Right atrium auricular region (tissue), 2 donors: ENCODE results near the gene COX18. TPM values are rescaled to one million over a fixed set of nuclear protein-coding genes. Genes with fewer than 3 reads are reported as not detected.

Experiments used
- DNase-seq: peaks from one replicate; pipeline ENCODE4 v3.0.0-alpha.2; 2019; ENCODE audit warnings: low spot score
- H3K27ac ChIP-seq, 2 donors: fragments of 200-600 bp; sonication (generic); 1 replicate in 1 of 2; 2 replicates in 1 of 2; pipeline ENCODE4 v1.5.1; 2016 to 2019
- H3K27me3 ChIP-seq, 2 donors: fragments of 200-600 bp; sonication (generic); one replicate each; pipeline versions ENCODE4 v1.5.1 to v1.6.0; 2017 to 2019
- H3K36me3 ChIP-seq: fragments of 200-600 bp; sonication (generic); one replicate; pipeline ENCODE4 v1.5.1; 2016
- H3K4me1 ChIP-seq, 2 donors: fragments of 200-600 bp; sonication (generic); one replicate each; pipeline versions ENCODE4 v1.5.1 to v1.6.0; 2017 to 2019
- H3K4me3 ChIP-seq, 2 donors: fragments of 200-600 bp; sonication (generic); 1 replicate in 1 of 2; 2 replicates in 1 of 2; pipeline ENCODE4 v1.5.1; 2017 to 2019; ENCODE audit warnings: mild to moderate bottlenecking in 1 of 2, moderate library complexity in 1 of 2
- H3K9me3 ChIP-seq, 2 donors: fragments of 200-600 bp; sonication (generic); one replicate each; pipeline ENCODE4 v1.5.1; 2019
- CTCF ChIP-seq, 2 donors: fragments of 200-600 bp; sonication (generic); IDR thresholded peaks; one replicate each; pipeline ENCODE4 v1.5.1; 2019; ENCODE audit warnings: antibody characterized with exemption in 2 of 2
- total RNA-seq, 2 donors: library from RNA; depleted of rRNA; stranded (reverse); fragments of >200 nt; gene quantifications; one replicate each; pipeline ENCODE4 v1.1.0, GENCODE V29; 2016

COX18 gene
- 10 to 100 TPM; 12.4 to 22.6 TPM for total RNA-seq

- no peaks in the 10 kb centered on the region for H3K9me3 ChIP-seq
- H3K36me3 ChIP-seq: peaks cover 1% of the 10 kb centered on the region
- H3K4me3 ChIP-seq: peak within 1 kb of the TSS; percentile 81 to 91
- H3K27me3 ChIP-seq: no peaks in the 10 kb centered on the region
- peak; percentile 99 for DNase-seq
- peaks cover 0 to 5% of the 10 kb centered on the region in 2 donors for H3K4me1 ChIP-seq
- peak in 1 of 2 donors; percentile 28 for TF ChIP-seq CTCF (IDR thresholded peaks at IDR 0.05)
- peak within 1 kb of the TSS; percentile 94 to 98 for H3K27ac ChIP-seq
Measured at GRCh38 chr4:73069338-73070073, at the start of gene COX18. TSS of gene COX18 (minus strand) at chr4:73069716. CDS start at chr4:73069649, 67 bp downstream.

- Histone ChIP-seq H3K4me3 (no peak overlapping the region), H3K9me3 (no peaks in the 10 kb centered on the region), H3K27me3 (no peaks in the 10 kb centered on the region), H3K4me1 (no peaks in the 10 kb centered on the region), H3K36me3 (peaks cover 52% of the 10 kb centered on the region), H3K27ac (no peak overlapping the region)
- DNase-seq: no peak
- TF ChIP-seq CTCF (IDR thresholded peaks at IDR 0.05): no peak
Measured at GRCh38 chr4:73109493-73109892, 40.0 kb upstream of the COX18 start.

GRCh38 chr4:73104695-73105094 is 35.2 kb upstream of the COX18 start:
- Histone ChIP-seq H3K4me3 (no peak overlapping the region), H3K27me3 (no peaks in the 10 kb centered on the region), H3K27ac (no peak overlapping the region), H3K36me3 (peaks cover 50% of the 10 kb centered on the region), H3K4me1 (no peaks in the 10 kb centered on the region), H3K9me3 (no peaks in the 10 kb centered on the region)
- no peak for TF ChIP-seq CTCF (IDR thresholded peaks at IDR 0.05)
- no peak for DNase-seq

- peaks cover 50% of the 10 kb centered on the region for H3K36me3 ChIP-seq
- no peaks in the 10 kb centered on the region for H3K9me3 ChIP-seq
- H3K4me1 ChIP-seq: no peaks in the 10 kb centered on the region
- H3K4me3 ChIP-seq: no peak overlapping the region
- H3K27me3 ChIP-seq: no peaks in the 10 kb centered on the region
- no peak overlapping the region for H3K27ac ChIP-seq
- TF ChIP-seq CTCF (IDR thresholded peaks at IDR 0.05): no peak
- no peak for DNase-seq
Measured at GRCh38 chr4:73103799-73104503, 34.4 kb upstream of the COX18 start.

GRCh38 chr4:73099143-73099542 is 29.6 kb upstream of the COX18 start:
- TF ChIP-seq CTCF (IDR thresholded peaks at IDR 0.05): no peak
- no peaks in the 10 kb centered on the region for H3K4me1 ChIP-seq
- peaks cover 68% of the 10 kb centered on the region for H3K36me3 ChIP-seq
- no peak overlapping the region for H3K4me3 ChIP-seq
- H3K27me3 ChIP-seq: no peaks in the 10 kb centered on the region
- H3K27ac ChIP-seq: no peak overlapping the region
- no peaks in the 10 kb centered on the region for H3K9me3 ChIP-seq
- no peak for DNase-seq
